GM21423 (cell line): ENCODE measurements around the gene TFR2.

Source experiments
- ATAC-seq: cut with Tn5 transposase; IDR thresholded peaks from one replicate; pipeline ENCODE4 v1.9.1; 2021; ENCODE audit warnings: mild to moderate bottlenecking, moderate library complexity; ENCODE audit not compliant: unreplicated experiment

TFR2 gene

DNA sequence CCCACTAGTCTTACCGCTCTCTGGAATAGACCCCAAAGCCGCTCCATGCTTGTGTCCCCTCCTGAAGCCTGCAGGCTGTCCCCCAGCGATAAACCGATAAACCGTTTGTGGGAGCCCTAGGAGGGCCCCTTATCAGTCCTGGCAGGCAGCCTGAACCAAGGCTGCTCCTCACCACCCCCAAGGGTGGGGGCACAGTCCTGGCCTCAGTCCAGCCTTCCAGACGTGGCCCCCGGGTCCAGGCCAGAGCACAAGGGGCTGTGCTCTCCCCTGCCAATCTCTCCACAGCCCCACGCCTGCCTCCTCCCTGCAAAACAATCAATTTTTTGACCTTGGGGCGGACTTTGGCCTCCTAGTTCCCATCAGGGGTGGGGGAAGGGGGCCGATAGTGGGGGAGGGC, at the start of gene TFR2:
Gene TFR2 (minus strand): TSS at position 90 of the 397 bp plus-strand sequence. CDS start 43 bp downstream, at position 47.
- no peak for ATAC-seq

DNA sequence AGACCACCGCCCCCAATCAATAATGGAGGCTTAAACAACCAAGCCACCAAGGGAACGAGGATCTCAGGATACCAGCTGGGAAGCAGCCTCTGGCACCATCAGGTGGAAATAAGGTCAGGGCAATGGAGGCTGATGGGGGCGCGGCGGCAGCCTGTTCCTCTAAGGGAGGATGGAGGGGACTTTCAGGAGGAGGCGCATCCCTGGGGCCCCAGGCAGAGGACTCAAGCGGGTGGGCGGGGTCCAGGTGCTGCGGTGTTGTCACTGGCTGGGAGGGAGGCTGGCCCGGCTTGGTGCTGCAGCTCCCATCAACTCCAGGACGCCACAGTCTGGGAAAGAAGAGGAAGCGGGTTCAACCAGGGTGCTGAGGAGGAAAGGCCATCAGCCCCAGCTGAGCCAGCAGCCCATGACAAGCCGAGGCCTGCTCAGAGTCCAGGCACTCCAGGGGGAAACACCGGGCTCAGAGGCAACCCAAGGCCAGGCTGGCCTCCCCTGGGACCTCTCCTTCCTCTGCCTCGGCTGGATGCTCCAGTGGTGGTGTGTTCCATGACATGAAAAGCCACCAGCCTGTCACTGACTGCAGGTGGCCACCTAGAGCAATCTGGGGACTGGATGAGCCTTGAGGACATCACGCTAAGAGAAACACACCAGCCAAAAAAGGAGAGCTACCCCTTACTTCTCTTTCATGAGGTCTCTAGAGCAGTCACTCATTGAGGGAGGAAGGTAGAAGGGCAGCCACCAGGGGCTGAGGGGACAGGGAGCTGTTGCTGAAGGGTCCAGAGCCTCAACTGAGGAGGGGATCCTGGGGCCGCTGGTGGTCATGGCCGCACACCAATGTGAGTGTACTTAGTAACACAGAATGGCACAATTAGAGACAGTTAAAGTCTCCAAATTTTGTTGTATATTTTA, 48.1 kb upstream of the TFR2 start:
- ATAC-seq, result no peak

DNA sequence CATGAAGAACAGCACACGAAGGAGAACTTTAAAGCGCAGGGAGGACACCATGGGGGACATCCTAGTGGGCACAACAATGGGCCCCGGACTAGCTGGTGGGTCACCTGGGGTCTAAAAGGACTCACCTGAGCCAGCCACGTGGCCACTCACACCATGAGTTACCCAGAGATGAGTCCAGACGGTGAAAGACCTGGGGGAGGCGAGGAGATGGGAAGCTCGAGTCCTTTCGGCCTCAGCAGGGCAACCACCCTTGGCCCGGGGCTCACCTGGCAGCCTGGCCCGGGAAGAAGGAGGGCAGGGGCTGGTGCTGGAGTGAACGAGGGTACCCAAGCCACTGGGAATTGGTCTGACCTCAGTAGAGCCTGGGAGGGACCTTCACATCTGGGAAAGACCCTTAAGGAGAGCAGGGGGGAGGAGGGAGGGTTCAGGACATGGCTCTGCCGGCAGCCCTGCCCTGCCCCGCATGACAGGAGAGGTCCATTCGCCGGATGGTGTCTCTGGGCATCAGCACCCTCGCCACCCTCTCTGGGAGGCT, 47.0 kb upstream of the TFR2 start:
- ATAC-seq, result no peak

DNA sequence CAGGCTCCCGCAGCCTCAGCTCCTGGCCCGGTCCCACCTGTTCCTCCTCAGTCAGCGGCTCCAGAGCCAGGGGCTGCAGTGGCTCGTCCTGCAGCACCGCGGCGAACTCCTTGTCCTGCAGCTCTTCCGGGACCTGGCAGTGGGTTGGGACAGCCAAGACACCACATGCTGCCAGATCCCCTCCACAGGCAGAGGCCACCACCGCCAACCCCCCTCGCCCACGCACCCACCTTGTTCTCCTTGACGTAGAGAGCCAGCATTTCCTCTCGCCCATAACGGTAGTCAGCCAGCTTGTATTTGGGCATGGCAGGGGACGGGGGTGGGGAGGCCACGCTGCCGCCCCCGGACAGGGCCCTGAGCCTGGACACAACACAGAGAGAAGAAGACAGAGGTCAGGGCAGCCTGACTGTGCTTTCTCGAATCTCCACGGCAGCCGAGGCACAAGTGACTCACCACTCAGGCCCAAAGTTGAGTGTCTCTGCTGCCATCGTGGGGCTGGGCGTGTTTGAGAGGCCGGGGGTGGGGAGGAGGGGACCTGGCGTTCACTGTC, 46.5 kb upstream of the TFR2 start:
- ATAC-seq, result no peak

DNA sequence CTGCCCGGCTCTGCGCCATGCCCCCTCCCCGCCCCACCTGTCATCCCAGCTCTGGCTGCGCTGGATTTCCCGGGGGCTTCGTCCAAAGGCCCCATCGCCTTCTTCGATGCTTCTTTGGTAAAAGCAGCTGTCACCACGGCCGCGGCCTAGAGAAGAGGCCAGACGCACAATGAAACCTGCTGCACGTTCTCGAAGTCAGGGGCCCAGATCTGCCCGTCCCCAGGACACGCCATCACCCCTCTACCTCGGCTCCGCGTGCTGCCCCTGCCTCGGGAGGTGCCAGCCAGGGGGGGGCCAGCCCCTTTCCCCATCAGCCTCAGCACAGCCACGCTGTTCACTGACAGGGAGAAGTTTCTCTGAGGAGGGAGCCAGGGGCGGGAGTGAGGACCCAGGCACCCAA, 45.9 kb upstream of the TFR2 start:
- no peak for ATAC-seq

DNA sequence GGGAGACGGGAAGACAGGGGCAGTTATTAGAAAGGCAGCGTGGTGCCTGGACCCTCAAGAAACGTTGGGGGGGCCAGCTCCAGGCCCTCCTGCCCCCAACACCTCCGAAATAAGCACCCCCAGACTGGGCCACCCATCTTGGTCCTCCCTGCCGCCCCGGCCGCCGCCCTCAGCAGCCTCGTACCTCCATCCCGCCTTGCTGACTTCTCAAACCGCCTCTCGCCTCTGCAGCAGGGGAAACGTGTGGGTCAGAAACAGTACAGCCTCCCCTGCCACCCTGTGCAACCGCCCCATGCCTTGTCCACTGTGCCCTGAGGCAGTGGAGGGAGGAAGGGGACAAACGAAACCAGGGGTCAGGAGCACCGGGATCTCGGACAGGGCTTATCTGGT, 45.5 kb upstream of the TFR2 start:
- no peak for ATAC-seq

DNA sequence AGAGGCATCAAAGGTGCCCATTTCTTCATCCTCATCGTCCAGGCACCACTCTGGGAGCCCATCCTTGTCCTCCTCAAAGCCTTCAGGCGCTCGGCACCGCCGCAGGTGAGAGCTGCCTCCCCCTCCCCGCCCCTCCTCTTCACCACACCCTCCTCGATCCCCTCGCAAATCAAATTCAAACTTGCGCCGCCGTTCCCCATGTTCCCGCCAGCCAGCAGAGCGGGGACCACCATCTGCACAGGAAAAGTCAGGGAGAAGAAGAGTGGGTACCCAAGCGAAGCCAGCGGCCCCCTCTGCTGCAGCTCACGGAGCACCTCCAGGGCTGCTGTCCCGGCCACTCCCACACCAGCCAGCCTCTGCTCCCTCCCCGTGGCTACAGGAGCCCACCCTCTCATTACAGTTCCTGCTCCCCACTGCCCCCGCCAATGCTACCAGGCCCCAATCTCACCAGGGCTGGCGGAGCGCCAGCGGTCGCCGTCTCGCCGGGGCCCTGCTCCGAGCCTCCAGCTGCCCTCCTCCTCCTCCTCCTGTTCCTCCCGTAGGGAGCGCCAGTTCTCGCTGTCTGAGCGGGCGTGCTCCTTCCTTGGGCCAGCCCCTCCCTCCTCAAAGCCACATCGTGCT, 45.0 kb upstream of the TFR2 start:
- ATAC-seq, result no peak

DNA sequence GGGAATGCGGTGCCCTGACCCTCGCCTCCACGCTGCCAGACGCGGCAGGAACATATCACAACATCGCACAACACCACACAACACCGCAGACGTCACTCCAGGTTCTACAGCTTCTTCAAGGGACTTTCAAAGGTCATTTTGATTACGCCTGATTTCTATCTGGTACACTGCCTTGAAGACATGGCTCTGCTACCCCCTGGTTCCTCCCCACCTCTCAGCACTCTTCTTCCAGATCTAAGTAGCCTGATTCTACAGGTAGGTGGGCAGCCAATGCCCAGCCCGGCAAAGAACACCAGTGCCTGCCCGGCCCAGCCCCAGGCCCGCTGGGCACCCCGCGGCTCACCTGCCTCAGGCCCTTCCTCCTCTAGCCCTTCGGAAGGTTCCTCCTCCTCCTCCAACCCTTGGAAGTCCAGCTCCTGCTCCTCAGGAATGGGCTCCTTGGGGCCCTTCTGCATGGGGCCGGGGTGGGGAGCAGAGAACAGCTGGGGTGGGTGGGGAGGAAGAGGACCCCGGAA, 44.3 kb upstream of the TFR2 start:
- no peak for ATAC-seq

DNA sequence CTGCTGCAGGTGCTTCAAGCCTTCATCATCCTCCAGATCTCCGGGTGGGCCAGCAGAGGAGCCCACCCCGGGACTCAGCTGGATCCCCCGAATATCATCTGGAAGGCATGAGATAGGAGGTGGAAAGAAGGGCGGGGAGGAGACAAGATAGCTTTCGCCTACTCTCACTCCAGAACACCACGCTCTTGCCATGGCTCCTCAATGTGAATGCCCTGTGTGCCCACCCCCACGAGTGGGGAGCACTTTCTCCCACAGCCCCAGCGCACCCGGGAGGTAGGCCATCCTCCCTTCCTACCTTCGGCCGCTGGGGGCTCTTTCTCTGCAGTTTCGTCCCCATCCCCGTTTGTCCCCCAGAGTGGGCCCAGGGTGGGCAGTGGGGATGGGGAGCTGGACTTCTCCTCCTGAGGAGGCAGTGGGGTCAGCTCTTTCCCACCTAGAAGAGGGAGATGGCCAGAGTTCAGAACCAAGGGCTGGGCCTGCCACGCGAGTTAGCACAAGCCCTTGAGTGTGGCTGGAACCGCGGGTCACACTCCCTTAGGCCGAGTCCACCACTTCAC, 43.8 kb upstream of the TFR2 start:
- ATAC-seq, result no peak

DNA sequence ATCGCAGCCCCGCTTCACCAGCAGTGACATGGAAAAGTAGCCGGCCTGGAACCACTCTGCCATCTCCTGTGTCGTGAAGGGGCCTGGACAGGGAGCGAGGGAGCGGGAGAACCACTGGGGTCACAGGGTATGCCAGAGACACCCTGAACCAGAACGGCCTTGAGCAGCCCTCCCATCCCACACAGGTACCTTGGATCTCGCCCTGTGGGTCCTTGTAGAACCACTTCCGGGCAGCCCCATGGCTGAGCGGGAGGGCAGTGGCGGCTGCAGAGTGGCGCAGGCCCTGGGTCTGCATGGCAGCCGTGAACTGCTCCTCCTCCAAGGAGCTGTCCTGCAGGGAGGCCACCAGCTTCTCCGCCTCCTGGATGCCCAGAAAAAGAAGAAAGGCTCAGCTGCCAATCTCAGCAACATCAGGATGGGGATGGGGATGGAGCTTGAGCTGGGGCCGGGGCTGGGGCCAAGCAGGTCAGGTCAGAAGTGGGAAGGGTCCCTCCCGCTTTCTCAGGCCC, 43.2 kb upstream of the TFR2 start:
- ATAC-seq, result no peak

DNA sequence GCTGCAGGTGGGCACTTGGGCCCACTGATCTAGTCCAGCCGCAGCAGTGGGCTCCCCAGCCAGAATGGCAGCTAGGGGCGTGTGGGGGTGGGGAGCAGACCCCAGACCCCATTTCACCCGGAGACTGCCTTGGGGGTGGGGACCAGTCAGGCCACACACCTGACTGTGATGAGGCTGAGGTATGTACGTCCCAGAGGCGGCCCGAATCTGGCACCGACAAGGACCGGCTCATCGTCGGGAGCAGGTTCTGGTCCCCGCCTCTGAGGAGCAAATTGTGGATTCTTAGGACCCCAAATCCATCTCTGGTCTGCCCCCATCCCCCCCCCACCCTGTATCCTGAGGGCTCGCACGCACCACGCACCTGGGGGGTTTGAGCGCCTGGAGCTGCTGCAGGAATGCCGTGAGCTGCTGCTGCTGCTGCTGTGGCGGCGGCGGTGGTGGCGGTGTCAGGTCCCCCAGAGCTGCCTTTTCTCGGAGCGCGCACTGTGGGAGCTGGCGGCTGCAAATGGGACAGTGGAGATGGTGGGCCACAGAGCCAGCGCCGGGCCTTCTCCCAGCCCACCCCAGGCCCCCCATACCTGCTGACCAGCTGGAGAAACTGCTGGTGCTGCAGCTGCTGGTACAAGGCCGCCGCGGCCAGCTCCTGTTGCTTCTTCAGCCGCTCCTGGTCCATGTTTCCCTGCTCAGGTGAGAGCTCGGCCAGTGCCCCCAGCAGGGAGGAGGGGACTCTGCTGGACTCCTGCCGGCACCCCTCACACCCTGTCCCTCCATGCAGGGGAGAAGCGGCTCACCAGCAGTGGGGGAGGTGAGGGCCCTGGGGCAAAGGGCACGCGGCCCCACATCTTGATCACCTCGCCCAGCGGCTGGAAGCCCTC, 42.5 kb upstream of the TFR2 start:
- ATAC-seq, result no peak

DNA sequence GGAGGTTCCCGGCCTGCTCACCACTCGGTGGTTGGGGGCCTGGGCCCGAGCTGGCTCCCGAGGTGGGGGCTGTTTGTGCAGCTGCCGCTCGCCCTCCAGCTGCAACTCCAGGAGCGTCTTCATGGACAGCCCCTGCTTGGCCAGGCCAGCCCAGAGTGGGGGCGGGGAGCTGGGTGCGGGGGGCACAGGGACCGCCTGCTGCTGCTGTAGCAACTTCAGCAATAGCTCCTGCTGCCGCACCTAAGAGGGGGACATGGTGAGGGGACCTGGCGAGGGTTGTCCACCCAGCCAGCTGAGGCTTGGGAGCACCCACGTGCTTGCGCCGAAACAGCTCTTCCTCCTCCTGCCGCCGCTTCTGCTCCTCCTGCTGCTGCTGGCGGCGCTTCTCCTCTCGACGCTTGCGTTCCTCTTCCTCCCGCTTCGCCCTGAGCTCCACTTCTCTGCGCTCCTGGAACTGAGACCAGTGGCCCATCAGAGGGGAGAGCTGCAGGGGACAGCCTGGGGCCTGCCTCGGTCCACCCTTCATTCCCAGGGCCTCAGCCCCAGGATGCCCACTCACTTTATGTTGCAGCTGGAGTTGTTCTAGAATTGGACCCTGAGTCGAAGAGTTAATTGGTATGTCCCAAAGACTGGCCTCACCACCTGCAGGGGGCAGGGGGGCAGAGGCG, 41.8 kb upstream of the TFR2 start:
- ATAC-seq, result no peak

DNA sequence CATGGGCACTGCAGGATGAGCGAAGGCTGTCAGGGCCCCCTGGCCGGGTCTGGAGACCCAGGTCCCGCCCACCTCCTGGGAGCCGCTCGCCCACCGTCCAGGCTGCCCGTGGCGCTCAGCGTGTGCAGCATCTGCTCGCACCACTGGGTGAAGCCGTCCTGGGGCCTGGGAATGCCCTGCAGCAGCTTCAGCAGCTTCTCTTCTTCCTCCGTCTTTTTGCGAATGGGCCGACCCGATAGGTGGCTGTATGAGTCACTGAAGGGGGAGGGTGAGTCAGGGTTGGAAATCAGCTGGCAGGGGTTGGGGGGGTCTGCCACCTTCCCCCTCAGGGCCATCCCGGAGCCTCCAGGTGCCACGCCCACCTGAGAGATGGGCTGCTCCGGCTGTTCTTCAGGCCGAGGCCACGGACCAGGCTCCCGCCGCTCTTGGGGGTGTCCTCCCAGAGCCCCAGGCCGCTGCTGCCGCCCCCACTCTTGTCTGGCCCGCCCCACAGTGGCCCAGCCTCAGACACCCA, 40.9 kb upstream of the TFR2 start:
- no peak for ATAC-seq

DNA sequence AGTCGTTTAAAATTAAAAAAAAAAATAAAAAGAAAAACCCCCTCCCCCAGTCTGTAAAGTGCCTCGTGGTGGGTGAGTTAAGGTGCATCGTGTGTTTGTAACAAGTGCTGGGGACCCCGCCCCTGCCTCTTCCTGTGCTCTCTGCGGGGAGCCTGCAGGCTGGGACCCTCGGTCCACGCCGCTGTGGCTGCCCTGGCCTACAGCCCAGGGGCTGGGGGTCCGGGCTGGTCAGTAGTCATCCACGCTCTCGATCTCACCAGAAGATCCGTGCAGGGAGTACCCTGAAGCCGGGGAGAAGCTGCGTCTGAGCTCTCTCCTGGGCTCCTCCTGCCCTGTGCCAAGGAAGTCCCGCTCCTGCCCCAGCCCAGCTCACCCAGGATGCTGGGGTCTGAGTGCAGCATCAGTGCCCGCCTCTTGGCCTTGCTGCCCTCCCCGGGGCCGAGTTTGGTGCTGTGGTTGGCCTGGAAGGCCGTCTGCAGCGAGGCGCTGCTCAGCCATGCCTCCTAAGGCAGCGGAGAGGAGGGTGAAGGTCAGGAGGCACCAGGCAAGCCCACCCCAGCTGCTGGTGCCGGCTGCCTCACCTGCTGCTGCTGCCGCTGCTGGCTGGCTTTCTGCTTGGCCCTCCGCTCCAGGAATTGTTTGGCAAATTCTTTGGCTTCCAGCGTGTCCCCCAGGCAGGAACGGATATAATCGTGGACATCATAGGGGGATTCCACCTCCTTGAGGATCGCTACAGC, 40.3 kb upstream of the TFR2 start:
- ATAC-seq, result no peak

DNA sequence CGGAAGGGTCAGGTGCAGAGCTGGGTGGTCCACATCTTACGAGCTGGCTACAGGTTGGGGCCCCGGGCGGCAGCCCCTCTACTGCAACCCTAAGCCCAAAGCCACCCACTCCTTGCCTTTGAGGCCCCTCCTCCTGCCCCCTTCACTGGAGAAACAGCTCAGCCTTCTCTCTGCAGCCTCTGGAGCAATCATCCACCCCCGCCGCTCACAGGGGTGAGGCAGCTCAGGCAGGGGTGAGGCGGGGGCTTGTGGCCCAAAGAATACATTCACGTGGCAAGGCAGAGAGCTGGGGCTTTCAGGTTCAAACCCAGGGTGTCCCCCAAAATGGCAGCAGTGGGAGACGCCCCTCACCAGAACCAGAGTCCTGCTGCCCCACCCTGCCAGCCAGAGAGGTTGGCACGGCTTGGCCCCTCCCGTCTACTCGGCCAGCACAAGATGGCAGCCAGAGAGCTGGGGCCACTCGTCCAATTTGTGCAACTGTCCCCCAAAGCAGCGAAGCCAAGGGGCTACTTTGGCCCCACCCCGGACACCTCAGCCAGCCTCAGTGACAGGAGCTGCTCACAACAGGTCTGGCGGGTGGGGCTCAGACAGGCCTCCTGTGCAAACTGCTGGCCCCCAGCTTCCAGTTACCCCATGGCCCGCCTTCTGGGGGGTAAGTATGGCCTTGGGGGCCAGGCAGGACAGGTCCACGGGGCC, 39.4 kb upstream of the TFR2 start:
- ATAC-seq, result no peak

DNA sequence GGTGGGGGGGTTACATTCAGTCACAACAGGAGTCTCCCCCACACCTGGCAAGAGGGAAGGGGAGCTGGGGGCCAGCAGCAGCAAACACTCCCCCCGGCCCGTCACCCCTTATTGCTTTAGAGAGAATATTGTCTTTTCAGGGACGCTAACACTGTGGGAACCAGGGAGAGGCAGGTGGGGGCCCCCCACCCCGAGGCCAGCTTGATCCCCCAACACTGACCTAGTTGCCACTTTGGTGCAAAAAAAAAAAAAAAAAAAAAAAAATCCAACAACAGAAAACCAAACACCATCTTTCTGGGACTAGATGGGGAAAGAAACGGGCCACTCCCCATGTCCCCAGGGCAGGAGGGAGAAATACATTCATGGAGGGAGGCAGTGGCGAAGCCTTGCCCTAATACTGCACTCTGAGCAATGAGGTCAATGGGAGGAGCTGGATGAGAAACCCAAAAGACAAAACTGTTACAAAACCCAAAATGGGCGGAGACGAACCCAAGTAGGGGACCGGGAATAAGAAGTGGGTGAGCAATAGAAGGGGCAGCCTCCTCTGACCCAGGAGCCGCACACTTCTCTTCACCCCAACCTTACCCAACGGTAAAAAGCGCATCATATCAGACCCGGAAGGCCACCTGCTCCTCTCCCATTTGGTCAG, 38.7 kb upstream of the TFR2 start:
- ATAC-seq, result no peak

DNA sequence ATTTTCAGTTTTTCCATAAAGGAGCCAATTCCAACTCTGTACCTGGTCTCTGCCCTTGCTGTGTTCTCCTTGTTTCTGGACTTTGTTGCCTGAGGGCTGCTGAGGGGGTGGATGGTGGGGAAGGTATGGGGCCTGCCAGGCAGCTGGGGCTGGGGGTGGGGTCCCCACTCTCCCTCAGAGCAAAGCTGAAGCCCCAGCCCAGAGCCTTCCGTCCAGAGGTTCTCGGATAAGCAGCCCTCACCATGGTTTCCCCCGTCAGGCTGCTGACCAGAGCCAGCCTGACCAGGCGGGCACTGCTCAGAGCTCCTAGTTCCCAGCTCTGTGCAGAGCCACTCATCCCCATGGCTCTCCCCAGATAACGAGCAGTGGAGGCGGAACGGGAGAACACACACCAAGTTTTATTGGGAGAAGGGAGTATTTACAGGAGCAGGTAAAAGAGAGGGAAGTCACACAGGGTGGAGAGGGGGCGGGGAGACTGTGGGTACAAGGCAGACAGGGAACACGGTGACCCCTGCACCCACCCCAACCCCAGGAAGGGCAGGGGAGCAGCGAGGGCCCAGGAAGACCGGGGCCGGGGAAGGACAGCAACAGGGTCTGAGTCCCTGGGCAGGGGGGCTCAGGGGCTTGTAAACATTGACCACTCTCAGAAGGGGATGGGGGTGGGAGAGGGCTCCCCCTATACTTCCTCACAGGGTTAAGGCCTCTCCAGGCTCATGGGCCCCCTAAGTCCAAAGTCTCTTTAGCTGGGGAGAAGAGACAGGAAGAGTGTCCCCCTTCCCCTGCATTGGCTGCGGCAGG, 38.0 kb upstream of the TFR2 start:
- no peak for ATAC-seq
